ENCODE data around the gene PSD4. TPM values are rescaled to one million over a fixed set of nuclear protein-coding genes. Genes with fewer than 3 reads are reported as not detected.

PSD4 gene
- total and polyA plus RNA-seq, 2 of the 4 experiments (the other 2 are of a cell fraction) = 0.36 to 0.70 TPM

GRCh38 chr2:113178891-113179290 is 5.1 kb downstream of the PSD4 start:
- Histone ChIP-seq H3K79me1 (ENCODE audit: low read depth in 1 of 2, low read length in 2 of 2) (no peaks in the 10 kb centered on the region), H3K4me1 (ENCODE audit: control insufficient read depth, insufficient read depth, low read length) (no peaks in the 10 kb centered on the region), H4K8ac (ENCODE audit: low read depth in 2 of 2, low read length in 2 of 2) (no peak overlapping the region), H3K18ac (ENCODE audit: low read depth, low read length) (no peak overlapping the region), H2BK15ac (ENCODE audit: low read depth, low read length) (no peak overlapping the region), H2BK120ac (ENCODE audit: low read depth, low read length) (no peak overlapping the region), H3K36me3 (ENCODE audit: control insufficient read depth, insufficient read depth, low read length) (no peaks in the 10 kb centered on the region), H4K91ac (ENCODE audit: insufficient read depth, low read depth, low read length) (no peak overlapping the region), H3K14ac (replicated peaks; ENCODE audit: low read depth, low read length) (no peak overlapping the region), H3K9ac (ENCODE audit: low read depth, low read length) (no peak overlapping the region), H2AK9ac (replicated peaks; ENCODE audit: low read depth, low read length, poor library complexity) (no peak overlapping the region), H3K4me2 (ENCODE audit: low read depth, low read length) (no peak overlapping the region), H3K4me3 (ENCODE audit: insufficient read depth, low read depth, low read length) (no peak overlapping the region), H2AFZ (replicated peaks; ENCODE audit: low read length, poor library complexity) (no peak overlapping the region), H3K27me3 (ENCODE audit: control insufficient read depth, insufficient read depth, low read length) (peaks cover 36% of the 10 kb centered on the region), H2BK5ac (ENCODE audit: low read depth, low read length, poor library complexity, severe bottlenecking) (no peak overlapping the region), H3K9me1 (ENCODE audit: insufficient read depth, low read length) (peaks cover 3% of the 10 kb centered on the region; the same call in 1 of the 2 replicates), H3K27ac (ENCODE audit: insufficient read depth, low read length) (no peak overlapping the region), H4K20me1 (ENCODE audit: insufficient read depth, low read length) (no peaks in the 10 kb centered on the region), H3K23ac (ENCODE audit: low read depth, low read length) (no peak overlapping the region), H3K56ac (ENCODE audit: extremely low read depth, insufficient read depth, low read length) (no peak overlapping the region), H2BK20ac (ENCODE audit: low read depth, low read length) (no peak overlapping the region), H4K5ac (ENCODE audit: low read depth, low read length) (no peak overlapping the region), H2AK5ac (ENCODE audit: low read depth, low read length) (no peak overlapping the region), H3K4ac (ENCODE audit: low read depth, low read length) (no peak overlapping the region), H3K9me3 (ENCODE audit: control insufficient read depth, insufficient read depth, low read length) (no peaks in the 10 kb centered on the region)
- in situ Hi-C loops (cut with MboI; ENCODE audit: low sequenced_read_pairs) (no loop called here), intact Hi-C loops (cut with micrococcal nuclease) (no loop called here), dilution Hi-C loops (cut with HindIII; ENCODE audit: low sequenced_read_pairs, unreplicated experiment) (no loop called here)
- no peak for DNase-seq
- WGBS, 2 experiments (ENCODE audit: extremely low coverage in 2 of 2, insufficient read length in 1 of 2) = no CpG with 5 or more reads among the region's 4 CpGs
- no TSS peak for BruUV-seq (replicated peaks)
- TF ChIP-seq MAFK (IDR thresholded peaks at IDR 0.05; ENCODE audit: low read depth, low read length) (no peak), MAZ (IDR thresholded peaks at IDR 0.05; ENCODE audit: borderline replicate concordance, low read depth, low read length) (no peak), MXI1 (IDR thresholded peaks at IDR 0.05; ENCODE audit: borderline replicate concordance, low read depth, low read length) (no peak), RFX5 (IDR thresholded peaks at IDR 0.05; ENCODE audit: low read depth, low read length) (no peak), RAD21 (IDR thresholded peaks at IDR 0.05; ENCODE audit: low read length) (no peak), NFE2L2 (IDR thresholded peaks at IDR 0.05; ENCODE audit: low read depth, low read length) (no peak), SMC3 (IDR thresholded peaks at IDR 0.05; ENCODE audit: low read depth, low read length) (no peak)
- TF ChIP-seq, protein P1, sequence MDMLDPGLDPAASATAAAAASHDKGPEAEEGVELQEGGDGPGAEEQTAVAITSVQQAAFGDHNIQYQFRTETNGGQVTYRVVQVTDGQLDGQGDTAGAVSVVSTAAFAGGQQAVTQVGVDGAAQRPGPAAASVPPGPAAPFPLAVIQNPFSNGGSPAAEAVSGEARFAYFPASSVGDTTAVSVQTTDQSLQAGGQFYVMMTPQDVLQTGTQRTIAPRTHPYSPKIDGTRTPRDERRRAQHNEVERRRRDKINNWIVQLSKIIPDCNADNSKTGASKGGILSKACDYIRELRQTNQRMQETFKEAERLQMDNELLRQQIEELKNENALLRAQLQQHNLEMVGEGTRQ (IDR thresholded peaks at IDR 0.05; ENCODE audit: low read depth, low read length) = no peak
- POLR2A ChIA-PET (ENCODE audit: unreplicated experiment) = no interaction called here
- no peak for ATAC-seq (ENCODE audit: low read depth)
- CTCF ChIA-PET = no interaction called here
